Adrenal gland (tissue), 5 donors: ENCODE data around the gene PFKFB2.

ENCODE experiments used
- CTCF ChIP-seq, 6 experiments: fragments of 450-650 bp in 4 of 6; fragments of 200-600 bp in 2 of 6; sonication (generic) in 1 of 6; IDR thresholded peaks; 1 replicate in 5 of 6; 2 replicates in 1 of 6; pipeline versions ENCODE4 v1.5.1 to v1.8.0; 2016 to 2021; ENCODE audit warnings: antibody characterized with exemption in 6 of 6, mild to moderate bottlenecking in 2 of 6, moderate library complexity in 1 of 6
- POLR2A ChIP-seq, 2 donors: fragments of 450-650 bp; IDR thresholded peaks; one replicate each; pipeline ENCODE4 v1.6.1; 2017; ENCODE audit warnings: antibody characterized with exemption in 2 of 2, mild to moderate bottlenecking in 2 of 2, moderate library complexity in 1 of 2
- donor health status: DM: no; HTN: no; CAD: no.

GRCh38 chr1:207035877-207036551, 17.1 kb upstream of the PFKFB2 start:
- TF ChIP-seq CTCF (IDR thresholded peaks at IDR 0.05) (no peak), POLR2A (IDR thresholded peaks at IDR 0.05) (no peak)
